ENCODE measurements around the gene CPA3.

CPA3 gene

GRCh38 chr3:148932972-148933371 lies 67.9 kb downstream of the CPA3 start:
- in situ Hi-C loops (cut with MboI; ENCODE audit: low pct_unique_long_range_greater_than_20kb, low sequenced_read_pairs, unreplicated experiment): no loop called here
- DNase-seq (ENCODE audit: low spot score): no peak
- no peak for TF ChIP-seq CTCF (IDR thresholded peaks at IDR 0.05; ENCODE audit: extremely low read depth, insufficient read depth, missing control alignments)

GRCh38 chr3:148937467-148938255 lies 72.6 kb downstream of the CPA3 start:
- no peak for DNase-seq (ENCODE audit: low spot score)
- no peak for TF ChIP-seq CTCF (IDR thresholded peaks at IDR 0.05; ENCODE audit: extremely low read depth, insufficient read depth, missing control alignments)
- in situ Hi-C loops (cut with MboI; ENCODE audit: low pct_unique_long_range_greater_than_20kb, low sequenced_read_pairs, unreplicated experiment): no loop called here

GRCh38 chr3:148938306-148938705 lies 73.2 kb downstream of the CPA3 start:
- in situ Hi-C loops (cut with MboI; ENCODE audit: low pct_unique_long_range_greater_than_20kb, low sequenced_read_pairs, unreplicated experiment): no loop called here
- no peak for DNase-seq (ENCODE audit: low spot score)
- TF ChIP-seq CTCF (IDR thresholded peaks at IDR 0.05; ENCODE audit: extremely low read depth, insufficient read depth, missing control alignments): no peak

- in situ Hi-C loops (cut with MboI; ENCODE audit: low pct_unique_long_range_greater_than_20kb, low sequenced_read_pairs, unreplicated experiment): no loop called here
- DNase-seq (ENCODE audit: low spot score): no peak
- no peak for TF ChIP-seq CTCF (IDR thresholded peaks at IDR 0.05; ENCODE audit: extremely low read depth, insufficient read depth, missing control alignments)
Measured at GRCh38 chr3:148938936-148939335, 73.8 kb downstream of the CPA3 start.

- DNase-seq (ENCODE audit: low spot score): no peak
- no peak for TF ChIP-seq CTCF (IDR thresholded peaks at IDR 0.05; ENCODE audit: extremely low read depth, insufficient read depth, missing control alignments)
- in situ Hi-C loops (cut with MboI; ENCODE audit: low pct_unique_long_range_greater_than_20kb, low sequenced_read_pairs, unreplicated experiment): no loop called here
Measured at GRCh38 chr3:148940983-148941382, 75.9 kb downstream of the CPA3 start.

- DNase-seq (ENCODE audit: low spot score): peak; percentile 79
- peak; percentile 68 for TF ChIP-seq CTCF (IDR thresholded peaks at IDR 0.05; ENCODE audit: extremely low read depth, insufficient read depth, missing control alignments)
- in situ Hi-C loops (cut with MboI; ENCODE audit: low pct_unique_long_range_greater_than_20kb, low sequenced_read_pairs, unreplicated experiment): no loop called here
Measured at GRCh38 chr3:148943506-148944205, 78.6 kb downstream of the CPA3 start.

All from GM13977 (cell line).